Neuron (in vitro differentiated cells): ENCODE measurements around the gene CYBC1.

Experiments used
- H2AFZ ChIP-seq: one replicate; pipeline ENCODE4 v1.6.1; 2013; ENCODE audit warnings: low read depth, mild to moderate bottlenecking, inconsistent platforms, low read length, moderate library complexity
- H3K27me3 ChIP-seq: one replicate; pipeline ENCODE4 v1.6.1; 2013; ENCODE audit warnings: low read length; ENCODE audit not compliant: insufficient read depth
- H3K36me3 ChIP-seq: one replicate; pipeline ENCODE4 v1.6.1; 2013; ENCODE audit warnings: low read length; ENCODE audit not compliant: insufficient read depth
- H3K4me1 ChIP-seq: one replicate; pipeline ENCODE4 v1.6.1; 2013; ENCODE audit warnings: low read length; ENCODE audit not compliant: insufficient read depth
- H3K4me3 ChIP-seq: 2 replicates; pipeline ENCODE4 v1.5.1; 2013; ENCODE audit warnings: mild to moderate bottlenecking, low read length, moderate library complexity
- H3K9me3 ChIP-seq: one replicate; pipeline ENCODE4 v1.6.1; 2013; ENCODE audit warnings: low read length

CYBC1 gene

GRCh38 chr17:82433560-82434215 lies 16.9 kb downstream of the CYBC1 start:
- Histone ChIP-seq H3K4me3 (no peak overlapping the region), H3K9me3 (no peaks in the 10 kb centered on the region), H3K27me3 (no peaks in the 10 kb centered on the region), H3K4me1 (no peaks in the 10 kb centered on the region), H3K36me3 (peaks cover 14% of the 10 kb centered on the region), H2AFZ (no peak overlapping the region)

GRCh38 chr17:82432017-82432416 lies 18.5 kb downstream of the CYBC1 start:
- Histone ChIP-seq H3K4me3 (no peak overlapping the region), H3K4me1 (no peaks in the 10 kb centered on the region), H2AFZ (no peak overlapping the region), H3K27me3 (no peaks in the 10 kb centered on the region), H3K9me3 (no peaks in the 10 kb centered on the region), H3K36me3 (peaks cover 12% of the 10 kb centered on the region)

- no peak overlapping the region for H2AFZ ChIP-seq
- peaks cover 8% of the 10 kb centered on the region for H3K36me3 ChIP-seq
- no peaks in the 10 kb centered on the region for H3K9me3 ChIP-seq
- no peaks in the 10 kb centered on the region for H3K27me3 ChIP-seq
- H3K4me1 ChIP-seq: no peaks in the 10 kb centered on the region
- no peak overlapping the region for H3K4me3 ChIP-seq
Observed at GRCh38 chr17:82429824-82430223, 20.7 kb downstream of the CYBC1 start.

GRCh38 chr17:82428546-82428945 lies 22.0 kb downstream of the CYBC1 start:
- Histone ChIP-seq H3K27me3 (no peaks in the 10 kb centered on the region), H3K9me3 (no peaks in the 10 kb centered on the region), H3K36me3 (peaks cover 6% of the 10 kb centered on the region), H3K4me3 (no peak overlapping the region), H2AFZ (no peak overlapping the region), H3K4me1 (no peaks in the 10 kb centered on the region)

GRCh38 chr17:82424863-82425159 lies 25.7 kb downstream of the CYBC1 start:
- H3K36me3 ChIP-seq: peaks cover 15% of the 10 kb centered on the region
- peaks cover under 1% of the 10 kb centered on the region for H3K4me1 ChIP-seq
- no peaks in the 10 kb centered on the region for H3K27me3 ChIP-seq
- no peak overlapping the region for H3K4me3 ChIP-seq
- no peak overlapping the region for H2AFZ ChIP-seq
- H3K9me3 ChIP-seq: peaks cover 6% of the 10 kb centered on the region

GRCh38 chr17:82424001-82424862 lies 26.3 kb downstream of the CYBC1 start:
- no peak overlapping the region for H2AFZ ChIP-seq
- H3K36me3 ChIP-seq: peaks cover 15% of the 10 kb centered on the region
- H3K27me3 ChIP-seq: no peaks in the 10 kb centered on the region
- peaks cover 6% of the 10 kb centered on the region for H3K9me3 ChIP-seq
- H3K4me1 ChIP-seq: peaks cover 6% of the 10 kb centered on the region
- no peak overlapping the region for H3K4me3 ChIP-seq

- Histone ChIP-seq H3K4me1 (peaks cover 19% of the 10 kb centered on the region), H3K4me3 (peak overlapping the region; percentile 84), H3K36me3 (peaks cover 11% of the 10 kb centered on the region), H2AFZ (no peak overlapping the region), H3K9me3 (peaks cover 6% of the 10 kb centered on the region), H3K27me3 (no peaks in the 10 kb centered on the region)
Observed at GRCh38 chr17:82419540-82419939, 31.0 kb downstream of the CYBC1 start.

- Histone ChIP-seq H3K4me1 (peaks cover 19% of the 10 kb centered on the region), H2AFZ (peak within 1 kb of the TSS; percentile 53), H3K36me3 (peaks cover 11% of the 10 kb centered on the region), H3K27me3 (no peaks in the 10 kb centered on the region), H3K9me3 (peaks cover 6% of the 10 kb centered on the region), H3K4me3 (peak within 1 kb of the TSS; percentile 84)
Observed at GRCh38 chr17:82418001-82418986, 32.3 kb downstream of the CYBC1 start, which contains the start of the genes HEXD and OGFOD3. Gene HEXD (plus strand): TSS chr17:82418347. CDS start chr17:82419800, 1,453 bp downstream. Gene OGFOD3 (minus strand): TSS chr17:82418586. CDS start chr17:82418485, 101 bp downstream.

GRCh38 chr17:82416771-82417170 lies 33.8 kb downstream of the CYBC1 start:
- no peak overlapping the region for H3K4me3 ChIP-seq

GRCh38 chr17:82416264-82416663 lies 34.3 kb downstream of the CYBC1 start:
- Histone ChIP-seq H2AFZ (no peak overlapping the region), H3K27me3 (no peaks in the 10 kb centered on the region), H3K9me3 (peaks cover 3% of the 10 kb centered on the region), H3K36me3 (peaks cover 8% of the 10 kb centered on the region), H3K4me1 (peaks cover 19% of the 10 kb centered on the region), H3K4me3 (no peak overlapping the region)

More at GRCh38 chr17:82416771-82417170, 33.8 kb downstream of the CYBC1 start:
- H3K27me3 ChIP-seq: no peaks in the 10 kb centered on the region
- H2AFZ ChIP-seq: no peak overlapping the region
- H3K36me3 ChIP-seq: peaks cover 8% of the 10 kb centered on the region
- H3K9me3 ChIP-seq: peaks cover 3% of the 10 kb centered on the region
- H3K4me1 ChIP-seq: peaks cover 19% of the 10 kb centered on the region

GRCh38 chr17:82415786-82416185 lies 34.8 kb downstream of the CYBC1 start:
- H3K36me3 ChIP-seq: peaks cover 5% of the 10 kb centered on the region
- H2AFZ ChIP-seq: no peak overlapping the region
- H3K4me1 ChIP-seq: peaks cover 19% of the 10 kb centered on the region
- no peaks in the 10 kb centered on the region for H3K9me3 ChIP-seq
- no peaks in the 10 kb centered on the region for H3K27me3 ChIP-seq
- H3K4me3 ChIP-seq: no peak overlapping the region

GRCh38 chr17:82415336-82415735 lies 35.2 kb downstream of the CYBC1 start:
- H3K4me3 ChIP-seq: no peak overlapping the region

More at GRCh38 chr17:82415336-82415735, 35.2 kb downstream of the CYBC1 start:
- H3K27me3 ChIP-seq: no peaks in the 10 kb centered on the region
- H3K36me3 ChIP-seq: peaks cover 3% of the 10 kb centered on the region
- no peak overlapping the region for H2AFZ ChIP-seq
- H3K4me1 ChIP-seq: peaks cover 19% of the 10 kb centered on the region
- H3K9me3 ChIP-seq: no peaks in the 10 kb centered on the region
